OCI-LY1 (cell line): ENCODE results near the gene PLEKHG3.

Experiments
- EZH2 ChIP-seq: fragments of 200-600 bp; sonication (generic), shearing (Covaris generic); IDR thresholded peaks from 2 replicates; pipeline ENCODE4 v1.8.0; 2017; ENCODE audit warnings: borderline replicate concordance, mixed run types, mild to moderate bottlenecking, antibody characterized with exemption, low read length, moderate library complexity, mixed read lengths
- TF ChIP-seq, protein P1 (sequence below): fragments of 200-600 bp; sonication (generic), shearing (Covaris generic); IDR thresholded peaks from 2 replicates; pipeline ENCODE4 v1.5.1; 2017; ENCODE audit warnings: mild to moderate bottlenecking, antibody characterized with exemption, low read length, moderate library complexity, mixed read lengths

DNA sequence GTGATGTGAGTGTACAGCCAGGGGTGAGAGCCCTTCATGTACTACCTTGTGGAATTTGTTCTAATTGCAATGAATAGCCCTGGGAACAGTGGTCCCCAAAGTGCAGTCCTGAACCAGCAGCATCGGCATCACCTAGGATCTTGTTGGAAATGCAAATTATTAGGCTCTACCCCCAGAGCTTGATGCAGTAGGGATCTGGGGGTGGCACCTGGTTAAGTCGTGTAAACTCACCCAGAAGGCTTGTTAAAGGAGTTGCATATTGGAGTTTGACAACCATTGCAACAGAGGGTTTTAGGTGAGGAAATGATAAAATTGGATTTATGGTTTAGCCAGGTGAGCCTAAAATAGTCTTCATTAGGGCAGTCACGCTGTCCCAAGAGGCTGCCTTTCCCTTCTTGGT lies 73.2 kb downstream of the PLEKHG3 start:
- TF ChIP-seq, protein P1, sequence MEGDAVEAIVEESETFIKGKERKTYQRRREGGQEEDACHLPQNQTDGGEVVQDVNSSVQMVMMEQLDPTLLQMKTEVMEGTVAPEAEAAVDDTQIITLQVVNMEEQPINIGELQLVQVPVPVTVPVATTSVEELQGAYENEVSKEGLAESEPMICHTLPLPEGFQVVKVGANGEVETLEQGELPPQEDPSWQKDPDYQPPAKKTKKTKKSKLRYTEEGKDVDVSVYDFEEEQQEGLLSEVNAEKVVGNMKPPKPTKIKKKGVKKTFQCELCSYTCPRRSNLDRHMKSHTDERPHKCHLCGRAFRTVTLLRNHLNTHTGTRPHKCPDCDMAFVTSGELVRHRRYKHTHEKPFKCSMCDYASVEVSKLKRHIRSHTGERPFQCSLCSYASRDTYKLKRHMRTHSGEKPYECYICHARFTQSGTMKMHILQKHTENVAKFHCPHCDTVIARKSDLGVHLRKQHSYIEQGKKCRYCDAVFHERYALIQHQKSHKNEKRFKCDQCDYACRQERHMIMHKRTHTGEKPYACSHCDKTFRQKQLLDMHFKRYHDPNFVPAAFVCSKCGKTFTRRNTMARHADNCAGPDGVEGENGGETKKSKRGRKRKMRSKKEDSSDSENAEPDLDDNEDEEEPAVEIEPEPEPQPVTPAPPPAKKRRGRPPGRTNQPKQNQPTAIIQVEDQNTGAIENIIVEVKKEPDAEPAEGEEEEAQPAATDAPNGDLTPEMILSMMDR, result no peak
- no peak for TF ChIP-seq EZH2
